Measurements from ENCODE around the gene CCDC83.

CCDC83 gene

DNA sequence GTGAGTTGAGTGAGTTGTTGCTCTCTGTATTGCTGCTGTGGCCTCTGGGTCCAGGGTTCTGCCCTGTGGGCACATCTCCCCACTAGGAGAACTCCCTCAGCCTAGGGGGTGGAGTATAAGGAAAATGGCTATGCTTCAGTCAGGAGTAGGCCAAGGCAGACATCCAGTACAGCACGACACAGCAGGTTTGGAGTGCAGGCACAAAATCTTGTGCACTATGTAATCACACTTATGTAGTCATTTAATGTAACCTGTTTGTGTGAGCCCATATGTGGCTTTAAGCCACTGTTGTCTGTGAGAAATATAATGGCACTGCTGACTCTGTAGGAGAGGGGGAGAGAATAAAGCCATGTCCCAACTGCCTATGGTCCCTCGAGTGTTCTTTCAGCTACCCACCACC, 90.1 kb downstream of the CCDC83 start:
- TF ChIP-seq SETDB1 (IDR thresholded peaks at IDR 0.05; ENCODE audit: insufficient read length, low read length) (peak; percentile 42), ZNF174 (tag by site-specific recombination; IDR thresholded peaks at IDR 0.05) (no peak)
- H3K4me1 ChIP-seq (ENCODE audit: control insufficient read depth, insufficient read depth, low read length): no peaks in the 10 kb centered on the region
- no peaks in the 10 kb centered on the region for H3K9me3 ChIP-seq (ENCODE audit: control insufficient read depth, insufficient read depth, low read depth, low read length)
- H3K27ac ChIP-seq (ENCODE audit: extremely low read depth, low read depth, low read length): no peak overlapping the region
- CTCF ChIA-PET: interaction anchor here (0.7 to 1.2 kb wide), 2 partner anchors 462 kb away, joined by 3 read pairs; no protein-coding TSS in a partner anchor
- no peak overlapping the region for H3K4me3 ChIP-seq (ENCODE audit: low read depth, low read length)
- no peaks in the 10 kb centered on the region for H3K36me3 ChIP-seq (ENCODE audit: control insufficient read depth in 2 of 2, insufficient read depth in 1 of 2, low read length in 2 of 2)
- POLR2A ChIA-PET: no interaction called here

DNA sequence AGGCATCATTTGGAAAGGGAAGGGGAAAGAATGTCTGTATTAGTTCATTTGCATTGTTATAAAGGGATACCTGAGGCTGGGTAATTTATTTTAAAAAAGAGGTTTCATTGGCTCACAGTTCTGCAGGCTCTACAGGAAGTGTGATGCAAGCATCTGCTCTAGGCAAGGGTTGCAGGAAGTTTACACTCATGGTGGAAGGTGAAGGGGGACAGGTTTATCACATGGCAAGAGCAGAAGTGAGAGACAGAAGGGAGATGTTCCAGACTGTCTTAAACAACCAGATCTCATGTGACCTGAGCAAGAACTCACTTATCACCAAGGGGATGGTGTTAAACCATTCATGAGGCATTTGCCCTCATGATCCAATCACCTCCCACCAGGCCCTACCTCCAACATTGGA, 90.6 kb downstream of the CCDC83 start:
- H3K36me3 ChIP-seq (ENCODE audit: control insufficient read depth in 2 of 2, insufficient read depth in 1 of 2, low read length in 2 of 2): no peaks in the 10 kb centered on the region
- CTCF ChIA-PET: interaction anchor here (0.7 to 1.2 kb wide), 3 partner anchors 17 to 462 kb away, joined by 3 to 4 read pairs (median 3); no protein-coding TSS in a partner anchor
- POLR2A ChIA-PET: no interaction called here
- H3K4me3 ChIP-seq (ENCODE audit: low read depth, low read length): no peak overlapping the region
- TF ChIP-seq ZNF211 (tag by site-specific recombination; IDR thresholded peaks at IDR 0.05; ENCODE audit: low read depth): no peak
- no peak for TF ChIP-seq ZNF274 (IDR thresholded peaks at IDR 0.05; ENCODE audit: low read length)
- no peak for TF ChIP-seq ZNF274 (tag by site-specific recombination; IDR thresholded peaks at IDR 0.05; ENCODE audit: borderline replicate concordance)
- no peak for TF ChIP-seq ZNF311 (tag by site-specific recombination; IDR thresholded peaks at IDR 0.05; ENCODE audit: borderline replicate concordance)
- TF ChIP-seq HOXA7 (CRISPR knock-in tag; IDR thresholded peaks at IDR 0.05; ENCODE audit: borderline replicate concordance): no peak
- TF ChIP-seq ZNF510 (tag by site-specific recombination; IDR thresholded peaks at IDR 0.05; ENCODE audit: insufficient replicate concordance): no peak
- TF ChIP-seq ZXDB (tag by site-specific recombination; IDR thresholded peaks at IDR 0.05): no peak
- TF ChIP-seq, protein P1, sequence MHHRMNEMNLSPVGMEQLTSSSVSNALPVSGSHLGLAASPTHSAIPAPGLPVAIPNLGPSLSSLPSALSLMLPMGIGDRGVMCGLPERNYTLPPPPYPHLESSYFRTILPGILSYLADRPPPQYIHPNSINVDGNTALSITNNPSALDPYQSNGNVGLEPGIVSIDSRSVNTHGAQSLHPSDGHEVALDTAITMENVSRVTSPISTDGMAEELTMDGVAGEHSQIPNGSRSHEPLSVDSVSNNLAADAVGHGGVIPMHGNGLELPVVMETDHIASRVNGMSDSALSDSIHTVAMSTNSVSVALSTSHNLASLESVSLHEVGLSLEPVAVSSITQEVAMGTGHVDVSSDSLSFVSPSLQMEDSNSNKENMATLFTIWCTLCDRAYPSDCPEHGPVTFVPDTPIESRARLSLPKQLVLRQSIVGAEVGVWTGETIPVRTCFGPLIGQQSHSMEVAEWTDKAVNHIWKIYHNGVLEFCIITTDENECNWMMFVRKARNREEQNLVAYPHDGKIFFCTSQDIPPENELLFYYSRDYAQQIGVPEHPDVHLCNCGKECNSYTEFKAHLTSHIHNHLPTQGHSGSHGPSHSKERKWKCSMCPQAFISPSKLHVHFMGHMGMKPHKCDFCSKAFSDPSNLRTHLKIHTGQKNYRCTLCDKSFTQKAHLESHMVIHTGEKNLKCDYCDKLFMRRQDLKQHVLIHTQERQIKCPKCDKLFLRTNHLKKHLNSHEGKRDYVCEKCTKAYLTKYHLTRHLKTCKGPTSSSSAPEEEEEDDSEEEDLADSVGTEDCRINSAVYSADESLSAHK (tag by site-specific recombination; IDR thresholded peaks at IDR 0.05): no peak
- no peak for TF ChIP-seq ZNF16 (tag by site-specific recombination; IDR thresholded peaks at IDR 0.05; ENCODE audit: low read depth)
- TF ChIP-seq GLIS1 (tag by site-specific recombination; IDR thresholded peaks at IDR 0.05): no peak
- no peak for TF ChIP-seq MYNN (tag by site-specific recombination; IDR thresholded peaks at IDR 0.05; ENCODE audit: borderline replicate concordance)
- TF ChIP-seq SETDB1 (IDR thresholded peaks at IDR 0.05; ENCODE audit: insufficient read length, low read length): no peak
- TF ChIP-seq, protein P2, sequence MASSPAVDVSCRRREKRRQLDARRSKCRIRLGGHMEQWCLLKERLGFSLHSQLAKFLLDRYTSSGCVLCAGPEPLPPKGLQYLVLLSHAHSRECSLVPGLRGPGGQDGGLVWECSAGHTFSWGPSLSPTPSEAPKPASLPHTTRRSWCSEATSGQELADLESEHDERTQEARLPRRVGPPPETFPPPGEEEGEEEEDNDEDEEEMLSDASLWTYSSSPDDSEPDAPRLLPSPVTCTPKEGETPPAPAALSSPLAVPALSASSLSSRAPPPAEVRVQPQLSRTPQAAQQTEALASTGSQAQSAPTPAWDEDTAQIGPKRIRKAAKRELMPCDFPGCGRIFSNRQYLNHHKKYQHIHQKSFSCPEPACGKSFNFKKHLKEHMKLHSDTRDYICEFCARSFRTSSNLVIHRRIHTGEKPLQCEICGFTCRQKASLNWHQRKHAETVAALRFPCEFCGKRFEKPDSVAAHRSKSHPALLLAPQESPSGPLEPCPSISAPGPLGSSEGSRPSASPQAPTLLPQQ (tag by site-specific recombination; IDR thresholded peaks at IDR 0.05): no peak
- no peak for TF ChIP-seq ZNF114 (tag by site-specific recombination; IDR thresholded peaks at IDR 0.05)
- TF ChIP-seq ZNF433 (tag by site-specific recombination; IDR thresholded peaks at IDR 0.05; ENCODE audit: low read depth): no peak
- no peak for TF ChIP-seq ZNF138 (tag by site-specific recombination; IDR thresholded peaks at IDR 0.05; ENCODE audit: borderline replicate concordance)
- no peak for TF ChIP-seq ZNF747 (tag by site-specific recombination; IDR thresholded peaks at IDR 0.05)
- TF ChIP-seq, protein P3, sequence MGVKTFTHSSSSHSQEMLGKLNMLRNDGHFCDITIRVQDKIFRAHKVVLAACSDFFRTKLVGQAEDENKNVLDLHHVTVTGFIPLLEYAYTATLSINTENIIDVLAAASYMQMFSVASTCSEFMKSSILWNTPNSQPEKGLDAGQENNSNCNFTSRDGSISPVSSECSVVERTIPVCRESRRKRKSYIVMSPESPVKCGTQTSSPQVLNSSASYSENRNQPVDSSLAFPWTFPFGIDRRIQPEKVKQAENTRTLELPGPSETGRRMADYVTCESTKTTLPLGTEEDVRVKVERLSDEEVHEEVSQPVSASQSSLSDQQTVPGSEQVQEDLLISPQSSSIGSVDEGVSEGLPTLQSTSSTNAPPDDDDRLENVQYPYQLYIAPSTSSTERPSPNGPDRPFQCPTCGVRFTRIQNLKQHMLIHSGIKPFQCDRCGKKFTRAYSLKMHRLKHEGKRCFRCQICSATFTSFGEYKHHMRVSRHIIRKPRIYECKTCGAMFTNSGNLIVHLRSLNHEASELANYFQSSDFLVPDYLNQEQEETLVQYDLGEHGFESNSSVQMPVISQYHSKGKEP (tag by site-specific recombination; IDR thresholded peaks at IDR 0.05): no peak
- no peak for TF ChIP-seq ZNF248 (tag by site-specific recombination; IDR thresholded peaks at IDR 0.05)
- no peak for TF ChIP-seq ZNF239 (tag by site-specific recombination; IDR thresholded peaks at IDR 0.05)
- TF ChIP-seq EGR2 (tag by site-specific recombination; IDR thresholded peaks at IDR 0.05; ENCODE audit: low read depth): no peak
- H3K27ac ChIP-seq (ENCODE audit: extremely low read depth, low read depth, low read length): no peak overlapping the region
- H3K9me3 ChIP-seq (ENCODE audit: control insufficient read depth, insufficient read depth, low read depth, low read length): no peaks in the 10 kb centered on the region
- no peaks in the 10 kb centered on the region for H3K4me1 ChIP-seq (ENCODE audit: control insufficient read depth, insufficient read depth, low read length)

All from HEK293 (cell line).